ENCODE data around the gene MGAM2. TPM values are rescaled to one million over a fixed set of nuclear protein-coding genes. Genes with fewer than 3 reads are reported as not detected.

Gene MGAM2
- not detected in 2 replicates for total RNA-seq

GRCh38 chr7:142111499-142111898 lies at the start of gene MGAM2:
Gene MGAM2 (plus strand): TSS chr7:142111718. CDS start chr7:142116874, 5,156 bp downstream.

GRCh38 chr7:142257958-142258357 lies 146.4 kb downstream of the MGAM2 start, which contains the start of gene PRSS58:
Gene PRSS58 (minus strand): TSS chr7:142258058. CDS start chr7:142257707, 351 bp downstream.

Other genes with a start within 250 kb of the MGAM2 start
- not detected in 2 replicates for gene OR9A4, start 195.3 kb upstream of the MGAM2 start, total RNA-seq
- not detected in 2 replicates for gene CLEC5A, start 164.7 kb upstream of the MGAM2 start, total RNA-seq
- not detected in 2 replicates for gene TAS2R38, start 137.9 kb upstream of the MGAM2 start, total RNA-seq
- gene MGAM, start 115.8 kb upstream of the MGAM2 start, total RNA-seq, result not detected in 2 replicates
- not detected in 2 replicates for gene PRSS58, start 146.3 kb downstream of the MGAM2 start, total RNA-seq